ENCODE measurements around the gene FOXK2.
"Not testable (repeated sequence)": the region's sequence is repeated elsewhere in the genome, so short reads cannot be mapped to it uniquely, and the experiment has no call there.

The FOXK2 gene

DNA sequence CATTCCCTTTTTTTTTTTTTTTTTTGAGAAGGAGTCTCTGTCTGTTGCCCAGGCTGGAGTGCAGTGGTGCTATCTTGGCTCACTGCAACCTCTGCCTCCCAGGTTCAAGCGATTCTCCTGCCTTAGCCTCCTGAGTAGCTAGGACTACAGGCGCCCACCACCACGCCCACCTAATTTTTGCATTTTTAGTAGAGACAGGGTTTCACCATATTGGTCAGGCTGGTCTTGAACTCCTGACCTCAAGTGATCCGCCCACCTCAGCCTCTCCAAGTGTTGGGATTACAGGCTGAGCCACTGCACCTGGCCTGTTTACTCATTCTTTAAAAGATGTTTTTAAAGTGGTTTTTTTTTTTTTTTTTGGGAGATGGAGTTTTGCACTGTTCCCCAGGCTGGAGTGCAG is 44.2 kb downstream of the FOXK2 start:
- not testable (repeated sequence) for DNase-seq (ENCODE audit: low read depth in 2 of 2)

DNA sequence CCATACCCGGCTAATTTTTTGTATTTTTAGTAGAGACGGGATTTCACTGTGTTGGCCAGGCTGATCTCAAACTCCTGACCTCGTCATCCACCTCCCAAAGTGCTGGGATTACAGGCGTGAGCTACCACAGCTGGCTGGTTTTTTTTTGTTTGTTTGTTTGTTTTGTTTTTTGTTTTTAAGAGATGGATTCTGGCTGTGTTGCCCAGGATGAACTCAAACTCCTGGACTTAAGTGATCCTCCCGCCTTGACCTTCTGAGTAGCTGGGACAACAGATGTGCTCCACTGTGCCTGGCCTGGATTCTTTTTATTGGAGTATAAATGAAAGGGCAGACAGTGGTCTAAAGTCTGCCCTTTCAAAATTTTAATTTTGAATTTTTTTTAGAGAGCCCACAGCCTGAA is 44.7 kb downstream of the FOXK2 start:
- no peak for DNase-seq (ENCODE audit: low read depth in 2 of 2)

DNA sequence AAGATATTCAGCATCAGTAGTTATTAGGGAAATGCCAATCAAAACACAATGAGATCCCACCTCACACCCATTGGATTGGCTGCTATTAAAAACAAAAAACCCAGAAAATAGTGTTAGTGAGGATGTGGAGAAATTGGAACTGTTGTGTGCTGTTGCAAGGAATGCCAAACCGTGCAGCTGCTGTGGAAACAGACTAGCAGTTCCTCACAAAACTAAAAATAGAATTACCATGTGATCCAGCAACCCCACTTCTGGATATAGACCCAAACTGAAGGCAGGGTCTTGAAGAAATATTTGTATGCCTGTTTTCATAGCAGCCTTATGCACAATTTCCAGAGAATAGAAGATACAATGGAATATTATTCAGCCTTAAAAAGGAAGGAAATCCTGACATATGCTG is 46.0 kb downstream of the FOXK2 start:
- DNase-seq (ENCODE audit: low read depth in 2 of 2): no peak

DNA sequence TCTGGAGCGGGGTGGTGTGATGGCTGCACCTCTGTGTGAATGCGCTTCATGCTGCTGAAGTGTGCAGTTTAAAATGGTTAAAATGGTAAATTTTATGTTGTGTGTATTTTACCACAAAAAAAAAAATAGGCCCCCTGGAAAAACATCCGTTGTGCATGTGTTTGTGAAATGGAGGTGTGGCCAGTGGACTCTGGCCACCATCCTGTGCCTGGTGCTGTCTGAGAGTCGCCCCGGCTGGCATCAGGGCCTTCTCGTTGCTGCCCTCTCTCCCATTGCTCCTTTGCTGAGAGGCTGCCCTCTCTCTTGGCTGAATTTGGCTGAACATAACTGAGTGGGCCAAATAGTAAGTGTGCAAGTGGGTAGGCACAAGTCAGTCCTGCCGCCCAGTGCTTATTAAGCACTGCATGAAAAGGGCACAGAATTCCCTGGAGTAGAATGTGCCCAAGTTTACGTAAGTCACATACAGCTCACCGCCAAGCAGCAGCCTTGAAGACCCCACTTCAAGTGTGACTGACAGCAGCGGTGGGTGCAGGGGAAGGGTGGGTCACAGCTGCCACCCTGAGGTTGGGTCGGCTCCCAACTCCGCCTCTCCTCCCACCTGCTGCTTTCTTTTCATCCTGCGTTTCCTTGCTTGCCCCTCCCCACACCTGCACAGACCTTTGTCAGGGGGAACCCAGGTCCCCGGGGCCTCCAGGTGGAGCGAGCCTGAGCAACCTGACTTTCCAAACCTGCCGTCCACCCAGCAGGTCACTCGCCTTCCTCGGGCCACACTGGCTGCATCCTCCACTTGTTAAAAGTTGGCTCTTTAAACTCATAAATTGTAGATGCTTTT is 46.8 kb downstream of the FOXK2 start:
- DNase-seq (ENCODE audit: low read depth in 2 of 2): no peak

DNA sequence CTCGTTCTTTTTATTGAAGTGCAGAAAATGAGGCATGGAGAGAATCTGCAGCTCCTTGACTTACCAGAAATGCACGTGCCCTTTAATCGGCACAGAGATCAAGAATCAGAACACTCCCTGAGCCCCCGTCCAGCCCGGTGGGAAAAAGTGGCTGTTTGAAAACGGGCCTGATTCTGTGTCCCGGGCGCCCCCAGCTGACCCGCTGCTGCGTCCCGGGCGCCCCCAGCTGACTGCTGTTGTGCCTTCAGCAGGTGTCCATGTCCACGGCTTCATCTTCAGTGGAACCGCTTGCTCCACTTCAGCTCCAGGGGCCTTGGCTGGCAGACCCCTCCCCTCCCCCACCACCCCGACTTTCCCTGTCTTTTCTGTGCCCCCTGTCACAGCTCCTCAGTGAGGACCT is 47.8 kb downstream of the FOXK2 start:
- DNase-seq (ENCODE audit: low read depth in 2 of 2): no peak

DNA sequence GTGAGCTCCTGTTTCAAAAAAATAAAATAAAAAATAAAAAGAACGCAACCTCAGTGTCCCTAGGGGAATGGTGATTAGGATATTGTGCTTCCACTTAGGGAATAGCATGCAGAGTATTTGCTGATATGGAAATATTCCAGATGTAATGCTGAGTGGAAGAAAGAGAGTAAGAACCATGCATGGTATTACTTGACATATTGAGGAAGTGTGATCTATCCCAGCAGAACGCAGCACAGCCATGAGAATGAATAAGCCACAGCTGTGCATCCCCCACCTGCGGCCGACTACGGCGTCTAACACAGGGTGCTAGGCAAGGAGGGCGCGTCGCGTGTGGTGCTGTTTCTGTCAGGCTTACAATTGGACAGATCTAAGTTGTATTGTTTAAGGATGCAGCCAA is 49.5 kb downstream of the FOXK2 start:
- no peak for DNase-seq (ENCODE audit: low read depth in 2 of 2)

DNA sequence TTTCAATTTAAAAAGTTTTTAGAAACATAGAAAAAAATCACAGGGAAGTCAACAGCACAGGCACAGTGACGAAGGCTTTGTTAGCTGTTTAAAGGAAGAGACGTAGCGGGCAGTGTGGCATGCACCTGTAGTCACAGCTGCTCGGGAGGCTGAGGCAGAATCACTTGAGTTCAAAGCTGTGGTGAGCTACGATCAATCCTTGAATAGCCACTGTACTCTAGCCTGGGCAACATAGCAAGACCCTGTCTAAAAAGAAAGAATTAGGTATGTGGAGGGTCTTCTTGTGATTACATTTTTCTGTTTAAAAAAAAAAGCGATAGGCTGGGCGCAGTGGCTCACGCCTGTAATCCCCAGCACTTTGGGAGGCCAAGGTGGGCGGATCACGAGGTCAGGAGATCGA is 50.1 kb downstream of the FOXK2 start:
- DNase-seq (ENCODE audit: low read depth in 2 of 2): no peak

DNA sequence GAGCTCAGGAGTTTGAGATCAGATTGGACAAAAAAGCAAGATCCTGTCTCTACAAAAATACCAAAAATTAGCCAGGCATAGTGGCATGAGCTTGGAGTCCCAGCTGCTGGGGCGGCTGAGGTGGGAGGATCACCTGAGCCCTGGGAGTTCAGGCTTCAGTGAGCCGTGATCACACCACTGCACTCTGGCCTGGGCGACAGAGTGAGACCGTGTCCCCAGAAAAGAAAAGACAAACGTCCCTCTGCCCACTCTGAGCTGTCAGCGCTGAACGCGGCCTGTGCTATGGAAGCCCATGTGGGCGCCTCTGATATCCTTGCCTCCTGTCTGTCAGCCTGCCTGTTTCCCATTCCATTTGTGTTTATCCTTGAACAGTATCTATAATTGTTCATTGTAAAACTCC is 50.7 kb downstream of the FOXK2 start:
- DNase-seq (ENCODE audit: low read depth in 2 of 2): no peak

DNA sequence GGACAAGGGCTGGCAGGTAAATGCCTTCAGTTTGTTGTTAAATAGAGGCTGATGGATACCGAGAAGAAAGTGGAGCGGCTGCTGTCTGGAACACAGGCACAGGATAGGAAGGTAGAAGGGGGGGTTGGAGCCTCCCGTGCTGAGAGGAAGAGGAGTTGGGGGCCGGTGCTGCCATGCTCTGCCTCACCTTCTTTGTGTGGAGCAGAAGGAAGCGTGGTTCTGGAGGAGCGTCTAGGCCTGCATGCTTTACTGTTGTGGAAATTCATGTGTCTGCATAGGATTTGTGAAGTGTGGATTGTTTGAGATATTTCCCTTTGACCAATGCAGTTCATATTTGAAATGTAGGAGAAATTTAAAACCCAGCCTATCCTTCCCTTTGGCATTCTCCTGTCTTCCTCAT is 52.3 kb downstream of the FOXK2 start:
- DNase-seq (ENCODE audit: low read depth in 2 of 2): no peak

DNA sequence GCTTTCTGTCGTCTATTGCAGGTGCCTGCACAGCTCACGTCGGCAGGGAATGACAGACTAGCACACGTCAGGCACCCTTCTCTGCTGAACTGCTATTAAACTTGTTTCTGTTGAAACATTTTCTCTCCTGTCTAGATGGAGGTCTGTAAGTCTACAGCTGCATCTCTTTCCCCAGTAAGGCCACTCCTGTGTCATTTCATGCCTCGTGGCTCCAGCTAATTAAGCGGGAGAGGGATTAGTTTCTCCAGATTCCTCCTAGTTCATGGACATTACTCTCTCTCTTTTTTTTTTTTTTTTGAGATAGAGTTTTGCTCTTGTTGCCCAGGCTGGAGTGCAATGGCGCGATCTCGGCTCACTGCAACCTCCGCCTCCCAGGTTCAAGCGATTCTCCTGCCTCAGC is 54.5 kb downstream of the FOXK2 start:
- no peak for DNase-seq (ENCODE audit: low read depth in 2 of 2)

DNA sequence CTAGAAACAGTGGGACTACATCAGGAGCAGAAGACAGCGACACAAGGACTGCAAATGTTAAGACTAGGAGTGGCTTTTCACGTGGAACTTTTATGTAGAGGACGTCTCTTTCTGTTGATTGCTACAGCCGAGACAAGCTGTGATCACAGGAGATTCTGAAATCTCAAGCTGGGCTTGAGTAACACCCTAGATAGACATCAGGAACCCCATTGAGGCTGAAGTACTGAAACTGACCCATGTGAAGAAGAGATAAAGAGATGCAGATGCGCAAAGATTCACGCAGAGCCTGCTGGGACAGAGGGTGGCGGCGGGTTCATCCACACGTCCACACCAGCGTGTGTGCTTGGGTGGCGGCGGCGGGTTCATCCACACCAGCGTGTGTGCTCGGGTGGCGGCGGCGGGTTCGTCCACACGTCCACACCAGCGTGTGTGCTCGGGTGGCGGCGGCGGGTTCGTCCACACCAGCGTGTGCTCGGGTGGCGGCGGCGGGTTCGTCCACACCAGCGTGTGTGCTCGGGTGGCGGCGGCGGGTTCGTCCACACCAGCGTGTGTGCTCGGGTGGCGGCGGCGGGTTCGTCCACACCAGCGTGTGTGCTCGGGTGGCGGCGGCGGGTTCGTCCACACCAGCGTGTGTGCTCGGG is 56.2 kb downstream of the FOXK2 start:
- not testable (repeated sequence) for DNase-seq (ENCODE audit: low read depth in 2 of 2)

DNA sequence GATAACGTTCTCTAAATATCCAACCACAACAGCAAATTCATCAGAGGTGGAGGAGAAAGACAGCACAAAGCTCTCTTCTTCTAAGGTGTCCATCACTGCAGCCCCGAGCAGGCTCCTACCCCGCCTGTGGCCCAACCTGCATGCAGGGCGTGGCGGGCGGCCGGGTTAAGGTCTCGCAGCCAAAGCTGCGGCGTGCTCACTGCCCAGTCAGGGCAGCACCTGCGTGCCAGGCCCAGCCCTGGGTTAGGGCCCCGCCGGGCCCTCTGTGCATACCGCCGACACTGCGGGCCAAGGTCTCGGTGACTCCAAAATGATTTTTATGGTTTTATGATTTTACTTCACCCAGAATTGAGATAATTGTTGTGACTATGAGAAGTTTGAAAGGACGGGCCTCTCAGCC is 57.8 kb downstream of the FOXK2 start:
- DNase-seq (ENCODE audit: low read depth in 2 of 2): no peak

DNA sequence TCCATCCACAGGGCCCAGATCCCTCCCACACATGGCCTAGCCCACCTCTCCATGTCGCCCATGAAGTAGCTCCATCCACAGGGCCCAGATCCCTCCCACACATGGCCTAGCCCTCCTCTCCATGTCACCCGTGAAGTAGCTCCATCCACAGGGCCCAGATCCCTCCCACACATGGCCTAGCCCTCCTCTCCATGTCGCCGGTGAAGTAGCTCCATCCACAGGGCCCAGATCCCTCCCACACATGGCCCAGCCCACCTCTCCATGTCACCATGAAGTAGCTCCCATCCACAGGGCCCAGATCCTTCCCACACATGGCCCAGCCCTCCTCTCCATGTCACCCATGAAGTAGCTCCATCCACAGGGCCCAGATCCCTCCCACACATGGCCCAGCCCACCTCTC is 60.4 kb downstream of the FOXK2 start:
- not testable (repeated sequence) for DNase-seq (ENCODE audit: low read depth in 2 of 2)

DNA sequence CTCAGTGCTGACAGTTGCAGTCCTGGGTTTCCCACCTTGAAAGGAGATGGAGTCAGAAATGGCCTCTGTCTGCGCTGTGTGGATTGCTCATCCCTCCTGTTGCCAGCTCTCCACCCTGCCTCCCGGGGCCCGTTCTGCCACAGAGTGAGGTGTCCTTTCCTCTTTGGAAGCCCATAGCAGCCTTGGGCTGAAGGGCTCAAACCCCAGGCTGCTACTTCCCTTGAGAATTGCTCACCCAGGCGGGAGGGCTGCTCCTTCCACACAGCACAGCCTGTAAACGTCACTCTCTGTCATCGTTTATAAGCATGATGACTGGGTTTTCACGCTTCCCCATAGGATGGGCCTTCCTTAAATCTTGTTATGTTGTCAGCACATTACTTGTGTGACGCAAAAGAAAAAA is 62.7 kb downstream of the FOXK2 start:
- no peak for DNase-seq (ENCODE audit: low read depth in 2 of 2)

DNA sequence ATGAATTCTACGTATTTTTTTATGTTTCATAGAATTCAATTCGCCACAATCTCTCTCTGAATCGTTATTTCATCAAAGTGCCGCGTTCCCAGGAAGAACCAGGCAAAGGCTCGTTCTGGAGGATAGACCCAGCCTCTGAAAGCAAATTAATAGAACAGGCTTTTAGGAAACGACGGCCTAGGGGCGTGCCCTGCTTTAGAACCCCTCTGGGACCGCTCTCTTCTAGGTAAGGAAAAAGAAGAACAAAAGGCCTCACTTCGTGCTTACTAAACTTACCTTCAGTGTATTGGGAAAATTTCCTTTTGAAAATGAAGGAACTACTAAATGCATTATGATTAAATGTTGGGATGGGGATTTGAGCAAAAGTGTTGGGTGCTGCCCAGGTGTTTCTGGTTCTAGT is 63.2 kb downstream of the FOXK2 start:
- no peak for DNase-seq (ENCODE audit: low read depth in 2 of 2)

DNA sequence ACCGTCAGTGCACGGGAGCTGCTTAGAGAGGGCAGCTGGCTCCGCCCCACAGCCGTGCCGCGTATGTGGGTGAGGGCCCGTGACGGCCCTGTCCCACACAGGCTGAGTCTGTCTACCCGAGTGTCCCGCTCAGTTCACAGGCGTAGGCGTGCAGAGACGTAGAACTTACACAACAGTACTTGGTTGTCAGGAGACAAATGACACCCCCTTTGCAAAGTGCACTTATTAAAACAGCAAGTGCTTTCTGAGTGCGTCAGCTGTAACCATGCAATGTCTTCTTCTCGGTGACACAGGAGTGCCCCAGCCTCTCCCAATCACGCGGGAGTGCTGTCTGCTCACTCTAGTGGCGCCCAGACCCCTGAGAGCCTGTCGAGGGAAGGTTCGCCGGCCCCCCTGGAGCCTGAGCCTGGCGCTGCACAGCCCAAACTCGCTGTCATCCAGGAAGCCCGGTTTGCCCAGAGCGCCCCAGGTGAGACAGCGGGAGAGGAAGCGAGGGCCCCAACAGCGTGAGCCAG is 64.2 kb downstream of the FOXK2 start:
- no peak for DNase-seq (ENCODE audit: low read depth in 2 of 2)

DNA sequence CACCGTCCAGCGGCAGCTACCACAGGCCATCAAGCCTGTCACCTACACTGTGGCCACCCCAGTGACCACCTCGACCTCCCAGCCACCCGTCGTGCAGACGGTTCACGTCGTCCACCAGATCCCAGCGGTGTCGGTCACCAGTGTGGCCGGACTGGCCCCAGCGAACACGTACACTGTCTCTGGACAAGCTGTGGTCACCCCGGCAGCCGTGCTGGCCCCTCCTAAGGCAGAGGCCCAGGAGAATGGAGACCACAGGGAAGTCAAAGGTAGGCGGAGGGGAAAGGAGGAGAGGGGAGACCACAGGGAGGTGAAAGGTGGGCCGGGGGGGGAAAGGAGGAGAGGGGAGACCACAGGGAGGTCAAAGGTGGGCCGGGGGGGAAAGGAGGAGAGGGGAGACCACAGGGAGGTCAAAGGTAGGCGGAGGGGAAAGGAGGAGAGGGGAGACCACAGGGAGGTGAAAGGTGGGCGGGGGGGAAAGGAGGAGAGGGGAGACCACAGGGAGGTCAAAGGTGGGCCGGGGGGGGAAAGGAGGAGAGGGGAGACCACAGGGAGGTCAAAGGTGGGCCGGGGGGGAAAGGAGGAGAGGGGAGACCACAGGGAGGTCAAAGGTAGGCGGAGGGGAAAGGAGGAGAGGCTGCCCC is 66.5 kb downstream of the FOXK2 start:
- not testable (repeated sequence) for DNase-seq (ENCODE audit: low read depth in 2 of 2)

DNA sequence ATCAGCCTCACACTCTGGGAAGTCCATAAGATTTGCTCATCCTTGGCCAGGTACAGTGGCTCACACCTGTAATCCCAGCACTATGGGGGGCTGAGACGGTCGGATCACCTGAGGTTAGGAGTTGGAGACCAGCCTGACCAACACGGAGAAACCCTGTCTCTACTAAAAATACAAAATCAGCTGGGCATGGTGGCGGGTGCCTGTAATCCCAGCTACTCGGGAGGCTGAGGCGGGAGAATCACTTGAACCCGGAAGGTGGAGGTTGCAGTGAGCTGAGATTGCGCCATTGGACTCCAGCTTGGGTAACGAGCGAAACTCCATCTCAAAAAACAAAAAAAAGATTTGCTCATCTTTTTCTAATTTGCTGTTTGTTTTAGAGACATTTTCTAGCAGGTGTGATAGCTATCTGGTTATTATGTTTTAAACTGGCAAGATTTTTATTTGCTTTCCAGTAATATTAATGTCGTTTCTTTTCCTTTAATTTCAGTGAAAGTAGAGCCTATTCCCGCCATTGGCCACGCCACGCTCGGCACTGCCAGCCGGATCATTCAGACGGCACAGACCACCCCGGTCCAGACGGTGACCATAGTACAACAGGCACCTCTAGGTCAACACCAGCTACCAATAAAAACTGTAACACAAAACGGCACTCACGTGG is 67.2 kb downstream of the FOXK2 start:
- DNase-seq (ENCODE audit: low read depth in 2 of 2): no peak

DNA sequence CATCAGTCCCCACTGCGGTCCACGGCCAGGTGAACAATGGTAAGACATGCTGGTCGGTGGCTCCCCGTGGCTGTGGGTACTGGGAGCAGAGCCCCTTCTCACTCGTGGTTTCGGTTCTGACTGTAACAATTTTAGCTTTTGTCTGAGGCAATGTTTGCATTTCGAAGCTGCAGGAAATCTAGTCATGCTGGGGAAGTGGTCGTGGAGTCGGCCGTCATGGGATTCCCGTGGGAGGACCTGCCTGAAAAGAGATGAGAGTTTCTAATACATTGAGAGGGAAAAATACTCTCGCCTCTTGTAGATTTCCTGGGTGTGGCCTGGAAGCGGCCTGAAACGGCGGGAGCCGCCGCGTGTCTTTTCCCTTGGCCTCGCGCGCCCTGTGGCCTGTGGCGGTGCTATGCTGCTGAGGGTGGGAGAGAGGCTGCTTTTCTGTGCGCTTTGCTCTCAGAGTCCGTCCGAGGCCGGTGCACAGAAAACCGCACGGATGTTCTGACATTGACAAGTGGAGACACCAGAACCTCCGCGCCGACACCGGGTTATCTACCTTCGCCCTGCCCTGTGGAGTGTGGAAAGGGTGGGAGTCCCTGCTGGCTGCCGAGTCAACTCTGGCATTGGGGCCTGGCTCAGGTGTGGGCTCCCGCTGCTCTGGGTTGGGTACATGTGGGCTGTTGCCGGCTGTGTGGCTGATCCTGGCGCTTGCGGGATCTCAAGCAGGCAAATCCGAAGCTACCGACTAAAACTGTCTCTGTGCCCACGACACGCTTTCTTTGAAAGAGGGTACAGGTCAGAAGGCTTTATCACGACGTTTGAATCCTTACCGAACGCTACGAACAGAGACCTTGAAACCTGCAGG is 67.9 kb downstream of the FOXK2 start:
- DNase-seq (ENCODE audit: low read depth in 2 of 2): no peak

DNA sequence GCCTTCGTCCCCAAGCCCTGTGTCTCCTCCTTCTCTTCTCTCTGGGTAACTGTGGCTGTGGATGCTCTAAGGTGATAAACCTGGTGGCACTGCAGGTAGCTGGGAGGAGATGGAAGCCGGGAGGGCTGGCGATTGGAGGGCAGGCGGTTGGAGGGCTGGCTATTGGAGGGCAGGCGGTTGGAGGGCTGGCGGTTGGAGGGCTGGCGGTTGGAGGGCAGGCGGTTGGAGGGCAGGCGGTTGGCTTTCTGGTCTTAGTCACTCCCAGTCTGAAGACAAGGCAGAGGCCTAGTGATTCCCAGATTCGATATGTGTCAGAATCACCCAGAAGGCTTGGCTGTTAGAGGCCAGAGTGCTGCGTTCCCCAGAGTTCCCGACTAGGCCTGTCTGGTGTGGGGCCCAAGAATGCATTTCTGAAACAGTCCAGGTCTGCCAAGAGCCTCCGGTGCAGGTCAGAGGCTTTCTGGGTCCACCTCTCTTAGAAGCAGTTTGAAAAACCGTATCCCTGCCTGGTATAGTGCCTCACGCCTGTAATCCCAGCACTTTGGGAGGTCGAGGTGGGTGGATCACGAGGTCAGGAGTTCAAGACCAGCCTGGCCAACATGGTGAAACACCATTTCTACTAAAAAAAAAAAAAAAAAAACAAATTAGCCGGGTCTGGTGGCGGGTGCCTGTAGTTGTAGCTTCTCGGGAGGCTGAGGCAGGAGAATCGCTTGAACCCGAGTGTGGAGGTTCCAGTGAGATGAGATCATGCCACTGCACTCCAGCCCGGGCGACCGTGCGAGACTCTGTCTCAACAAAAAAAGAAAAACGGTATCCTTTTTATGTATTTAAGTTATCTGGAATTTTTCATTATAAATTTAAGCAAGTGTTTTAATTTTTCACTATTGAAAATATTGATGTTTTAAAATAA is 69.0 kb downstream of the FOXK2 start:
- DNase-seq (ENCODE audit: low read depth in 2 of 2): no peak
